Anterior cingulate cortex (tissue), 58 donors: ENCODE results near the gene TRMT13.
A peak's percentile ranks its signal among the peaks of the same experiment; 100 is the strongest.

Experiments
- DNase-seq, 58 donors: peaks; one replicate each; lab custom pipeline; 2025; lab: John Stamatoyannopoulos, UW

The TRMT13 gene, protein sequence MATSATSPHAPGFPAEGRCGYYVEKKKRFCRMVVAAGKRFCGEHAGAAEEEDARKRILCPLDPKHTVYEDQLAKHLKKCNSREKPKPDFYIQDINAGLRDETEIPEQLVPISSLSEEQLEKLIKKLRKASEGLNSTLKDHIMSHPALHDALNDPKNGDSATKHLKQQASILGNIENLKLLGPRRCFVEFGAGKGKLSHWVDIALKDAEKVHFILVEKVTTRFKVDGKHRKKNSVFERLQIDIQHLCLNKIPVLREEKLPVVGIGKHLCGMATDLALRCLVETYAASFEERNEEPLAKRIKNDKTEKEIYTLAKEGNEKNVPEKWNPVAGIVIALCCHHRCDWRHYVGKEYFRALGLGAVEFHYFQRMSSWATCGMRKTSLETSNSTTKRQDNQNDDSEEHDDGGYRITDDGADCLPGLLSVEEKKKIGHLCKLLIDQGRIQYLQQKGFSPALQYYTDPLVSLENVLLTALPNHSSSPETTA

DNA sequence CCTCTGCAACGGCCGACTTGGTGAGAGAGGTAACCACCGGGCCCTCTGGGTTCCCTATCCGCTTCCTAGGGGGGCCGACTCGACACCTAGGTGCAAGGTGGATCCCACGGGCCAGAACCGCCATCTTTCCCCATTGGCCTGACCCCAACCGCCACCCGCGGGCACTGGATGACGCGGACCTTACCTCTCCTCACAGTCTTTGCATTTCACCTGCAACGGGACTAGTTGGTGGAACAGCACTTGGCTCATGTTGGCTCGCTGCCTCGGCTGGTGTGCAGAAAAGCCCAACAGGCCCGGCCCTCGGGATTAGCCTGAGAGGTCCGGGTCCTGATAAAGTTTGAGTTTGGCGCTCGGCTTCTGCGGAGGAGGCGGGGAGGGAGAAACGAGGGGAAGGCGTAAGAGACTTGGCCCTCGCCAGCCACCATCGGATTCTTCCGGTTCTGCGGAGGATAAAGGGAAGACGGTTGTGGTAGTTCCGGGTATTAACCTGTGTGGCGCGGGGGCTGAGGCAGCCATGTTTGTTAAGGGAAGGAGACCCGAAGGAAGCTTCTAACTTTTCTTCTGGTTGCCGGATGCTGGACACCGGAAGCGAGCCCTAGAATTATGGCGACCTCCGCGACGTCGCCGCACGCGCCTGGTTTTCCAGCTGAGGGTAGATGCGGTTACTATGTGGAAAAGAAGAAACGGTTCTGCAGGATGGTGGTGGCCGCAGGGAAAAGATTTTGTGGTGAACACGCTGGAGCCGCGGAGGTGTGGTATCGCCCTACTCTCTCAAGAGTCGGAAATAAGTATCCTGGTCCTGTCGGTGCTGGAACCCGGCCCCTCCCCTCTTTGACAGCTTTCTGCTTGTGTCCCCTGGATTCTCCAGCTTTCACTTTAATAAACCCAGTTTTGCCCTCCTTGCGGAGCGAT is at the start of gene TRMT13, which contains the start of gene SASS6:
TRMT13 (plus strand) TSS at position 598 of the 912 bp plus-strand sequence; CDS start at position 604, 6 bp downstream.
SASS6 (minus strand) TSS at position 365 of the 912 bp plus-strand sequence; CDS start at position 249, 116 bp downstream.
- DNase-seq: peak; percentile 78 to 98 (median 95)

DNA sequence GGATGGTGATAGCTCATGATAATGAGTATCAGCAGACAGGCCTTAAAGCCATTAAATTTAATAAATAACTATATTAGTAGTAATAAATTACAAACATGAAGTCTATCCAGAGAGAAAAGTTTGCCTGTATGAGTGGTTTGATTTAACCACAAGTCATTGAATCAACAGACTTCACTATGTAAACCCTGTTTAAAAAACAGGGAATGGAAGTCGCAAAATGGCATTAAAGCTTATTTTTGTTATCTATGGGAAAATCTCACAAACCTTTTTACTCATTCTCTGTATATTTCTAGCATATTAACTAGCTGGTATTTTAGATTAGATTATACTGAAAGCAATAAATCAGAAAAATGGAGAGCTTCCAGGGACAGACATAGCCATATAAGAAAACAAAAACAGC is 45.6 kb upstream of the TRMT13 start:
- DNase-seq: no peak

DNA sequence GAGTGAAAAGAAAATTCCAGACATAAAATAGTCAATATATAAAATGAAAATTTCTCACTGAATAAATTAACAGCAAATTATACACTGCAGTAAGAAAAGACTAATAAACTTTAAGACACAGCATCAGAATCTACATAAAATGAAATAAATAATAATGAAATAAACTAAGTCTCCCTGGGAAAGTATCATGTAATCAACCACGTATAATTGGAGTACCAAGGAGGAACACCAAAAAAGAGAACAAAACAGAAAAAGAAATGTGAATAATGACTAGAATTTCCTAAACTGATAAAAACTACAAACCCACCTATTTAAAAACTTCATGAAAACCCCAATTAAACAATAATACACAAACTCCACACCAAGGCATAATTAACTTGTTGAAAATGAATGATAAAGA is 43.9 kb upstream of the TRMT13 start:
- no peak for DNase-seq

DNA sequence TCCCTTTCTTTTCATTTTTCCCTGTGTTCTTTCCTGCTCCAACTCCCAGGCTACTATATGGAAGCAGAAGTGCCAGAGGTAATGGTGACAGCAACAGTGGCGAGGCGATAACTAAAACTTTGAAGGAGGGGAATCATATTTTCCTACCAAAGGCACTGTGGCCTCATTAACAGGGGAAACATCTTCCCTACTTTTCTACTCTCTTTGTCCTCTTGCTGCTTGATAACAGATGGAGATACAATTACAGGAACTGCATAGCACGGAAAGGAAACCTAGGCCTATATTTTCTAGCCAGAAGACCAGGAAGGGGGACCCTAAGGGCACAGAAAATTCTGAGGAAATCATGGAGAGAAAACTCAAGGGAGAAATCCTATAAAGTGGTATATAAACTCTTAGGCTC is 42.5 kb upstream of the TRMT13 start:
- no peak for DNase-seq

DNA sequence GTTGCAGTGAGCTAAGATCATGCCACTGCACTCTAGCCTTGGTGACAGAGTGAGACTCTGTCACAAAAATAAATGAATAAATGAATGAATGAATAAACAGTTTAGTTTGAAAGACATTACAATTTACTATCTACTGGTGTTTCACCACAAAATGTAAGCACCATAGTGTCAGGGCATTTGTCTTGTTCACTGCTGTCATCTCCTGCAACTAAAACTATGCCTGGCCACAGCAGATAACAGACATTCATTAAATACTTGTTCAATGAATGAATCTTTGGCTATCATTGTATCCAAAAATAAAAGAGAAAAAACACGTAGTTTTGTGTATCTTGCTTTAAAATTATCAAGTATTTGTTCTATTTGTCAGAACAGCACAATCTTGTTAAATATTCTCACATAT is 32.8 kb upstream of the TRMT13 start:
- DNase-seq: no peak

DNA sequence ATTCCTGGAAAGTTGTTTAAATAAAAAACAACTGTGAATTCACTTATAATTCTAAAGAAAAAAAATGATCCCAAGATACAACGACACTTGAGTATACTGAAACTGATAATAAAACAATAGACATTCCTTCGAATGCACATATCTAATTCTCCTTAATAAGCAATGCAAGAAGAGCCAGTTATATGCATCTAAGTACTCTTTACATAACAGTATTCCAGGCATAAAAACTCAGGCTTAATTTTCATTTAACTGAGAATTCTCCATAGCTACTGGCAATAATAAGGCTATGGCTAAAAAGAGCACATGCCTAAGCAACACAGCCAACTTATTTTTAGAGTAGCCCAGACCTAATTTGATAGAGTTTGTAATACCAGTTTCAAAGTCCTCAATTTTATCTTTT is 31.4 kb upstream of the TRMT13 start:
- DNase-seq: no peak

DNA sequence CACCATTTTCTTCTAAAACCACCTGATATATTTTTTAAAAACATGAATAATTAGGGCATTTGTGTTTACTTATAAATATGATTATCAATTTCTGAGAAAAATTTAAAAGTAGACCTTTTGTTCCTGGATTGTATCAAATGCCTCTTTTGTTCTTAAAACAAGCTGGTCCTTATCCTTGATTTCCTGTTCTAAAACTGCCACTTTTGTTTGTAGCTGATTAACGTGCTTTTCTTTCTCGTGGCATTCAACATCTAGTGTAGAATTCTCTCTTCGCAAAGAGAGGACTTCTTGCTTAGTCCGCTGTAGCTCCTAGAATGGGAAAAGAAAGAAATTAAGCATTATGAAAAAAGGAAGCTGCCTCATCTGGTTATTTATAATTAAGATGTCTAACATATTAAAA is 25.3 kb upstream of the TRMT13 start:
- DNase-seq: no peak

DNA sequence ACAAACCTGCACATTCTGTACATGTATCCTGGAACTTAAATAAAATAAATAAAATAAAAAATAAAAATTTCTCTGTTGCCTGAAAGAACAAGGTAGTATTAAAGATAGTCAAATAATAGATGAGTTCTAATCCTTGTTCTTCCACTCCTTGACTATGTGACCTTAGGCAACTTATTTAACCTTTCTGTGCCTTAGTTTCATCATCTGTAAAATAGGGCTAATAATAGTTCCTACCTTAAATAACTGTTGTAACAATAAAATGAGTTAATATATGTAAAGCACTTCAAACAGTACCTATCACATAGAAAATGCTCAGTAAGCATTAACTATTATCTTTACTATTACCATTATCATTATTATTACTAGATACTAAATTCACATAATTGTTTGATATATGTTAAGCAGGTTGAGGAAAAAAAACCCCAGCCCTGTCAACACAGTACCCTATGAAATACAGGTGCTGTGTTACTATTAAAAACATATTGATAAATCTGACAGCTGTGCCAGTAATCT is 23.4 kb upstream of the TRMT13 start:
- DNase-seq: no peak

DNA sequence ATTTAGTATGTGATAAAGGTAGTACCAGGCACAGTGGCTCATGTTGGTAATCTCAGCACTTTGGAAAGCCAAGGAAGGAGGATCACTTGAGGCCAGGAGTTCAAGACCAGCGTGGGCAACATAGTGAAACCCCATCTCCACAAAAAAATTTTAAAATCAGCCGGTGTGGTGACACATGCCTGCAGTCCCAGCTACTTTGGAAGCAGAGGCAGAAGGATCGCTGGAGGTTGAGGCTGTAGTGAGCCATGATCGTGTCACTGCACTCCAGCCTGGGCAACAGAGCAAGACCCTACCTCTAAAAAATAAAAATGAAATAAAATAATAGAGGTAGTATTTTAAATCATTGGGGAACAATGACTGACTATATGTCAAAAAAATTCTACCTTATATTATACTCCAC is 17.4 kb upstream of the TRMT13 start:
- DNase-seq: no peak

DNA sequence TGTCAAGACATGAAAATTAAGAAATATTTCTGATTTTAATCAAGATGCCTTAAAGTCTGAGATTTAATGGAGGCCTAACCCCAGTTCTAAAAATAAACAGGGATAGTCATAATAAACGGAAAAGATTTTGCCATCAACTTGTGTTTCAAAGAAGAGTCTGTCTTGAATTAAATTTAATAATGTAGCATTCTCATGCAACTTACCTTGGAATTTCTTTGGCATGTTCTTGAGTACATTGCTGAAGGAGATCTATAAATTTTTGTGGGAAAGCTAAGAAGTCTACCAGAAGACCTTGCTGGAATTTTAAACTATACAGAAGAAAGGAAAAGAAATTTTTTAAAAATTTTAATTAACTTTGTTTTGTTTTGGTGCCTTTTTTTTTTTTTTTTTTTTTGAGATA is 10.8 kb upstream of the TRMT13 start:
- no peak for DNase-seq

DNA sequence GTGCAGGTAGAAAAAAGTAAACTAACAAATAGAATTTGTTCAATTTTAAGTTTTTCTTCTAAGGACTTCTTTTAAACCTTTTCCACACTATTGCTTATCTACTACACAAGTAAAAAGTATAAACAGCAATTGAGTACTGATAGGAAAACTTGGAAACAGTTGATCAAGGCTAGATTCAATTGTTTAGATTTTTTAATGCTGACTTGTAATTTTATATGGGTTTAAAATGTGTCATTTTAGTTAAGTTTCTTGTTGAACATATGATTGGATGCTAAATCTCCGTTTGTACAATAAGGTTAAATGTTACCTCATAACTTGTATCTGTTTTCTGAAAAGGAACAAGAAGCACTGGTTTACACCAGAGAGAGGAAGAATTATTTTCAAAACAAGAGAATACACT is 5.7 kb upstream of the TRMT13 start:
- no peak for DNase-seq

DNA sequence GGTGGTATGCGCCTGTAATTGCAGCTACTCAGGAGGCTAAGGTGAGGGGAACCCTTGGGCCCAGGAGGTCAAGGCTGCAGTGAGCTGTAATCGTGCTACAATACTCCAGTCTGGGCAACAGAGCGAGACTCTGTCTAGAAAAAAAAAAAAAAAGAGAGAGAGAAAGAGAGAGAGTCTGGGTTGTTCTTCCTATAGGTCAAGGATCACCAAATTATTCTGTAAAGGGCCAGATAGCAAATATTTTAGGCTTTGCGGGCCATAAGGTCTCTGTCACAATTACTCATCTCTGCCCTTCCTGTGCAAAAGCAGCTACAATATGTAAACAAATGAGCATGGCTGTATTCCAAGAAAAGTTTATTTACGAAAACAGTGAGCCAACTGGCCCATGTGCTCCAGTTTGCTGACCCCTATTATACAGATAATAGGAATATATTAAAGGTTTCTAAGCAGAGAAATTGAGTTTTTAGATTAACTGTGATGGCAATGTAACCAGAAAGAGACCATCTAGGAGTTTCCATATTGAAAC is 2.3 kb upstream of the TRMT13 start:
- no peak for DNase-seq

DNA sequence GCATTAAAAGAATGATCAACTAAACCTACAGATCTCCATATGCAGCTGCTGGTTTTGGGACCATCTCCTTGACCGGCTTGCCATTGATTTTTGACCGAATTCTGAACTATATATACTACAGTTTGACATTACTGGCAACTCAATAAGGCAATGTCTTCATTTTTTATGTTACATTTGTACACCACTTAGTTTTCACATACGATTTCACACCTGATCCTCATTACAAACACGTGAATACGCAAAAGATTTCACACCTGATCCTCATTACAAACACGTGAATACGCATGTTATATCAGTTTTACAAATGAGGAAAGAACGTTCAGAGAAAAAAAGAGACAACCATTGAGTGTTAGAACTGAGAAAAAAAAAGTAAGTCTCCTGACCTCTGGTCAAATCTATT is 1.3 kb upstream of the TRMT13 start:
- no peak for DNase-seq

DNA sequence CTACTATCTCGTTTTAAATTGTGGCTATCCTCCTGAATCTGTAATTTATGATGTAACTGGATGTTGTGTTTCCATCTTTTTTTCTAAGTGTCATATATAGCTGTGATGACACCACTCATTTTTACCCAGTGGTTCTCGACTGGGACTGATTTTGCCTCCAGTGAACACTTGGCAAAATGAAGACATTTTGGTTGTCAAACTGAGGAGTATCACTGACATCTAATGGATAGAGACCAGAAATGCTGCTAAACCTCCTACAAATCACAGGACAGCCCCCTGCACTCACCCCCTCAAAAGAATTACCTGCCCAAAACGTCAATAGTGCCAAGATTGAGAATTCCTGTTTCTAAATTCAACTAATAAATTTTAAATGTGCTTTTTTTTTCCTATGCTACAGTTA is 1.9 kb downstream of the TRMT13 start:
- DNase-seq: no peak

DNA sequence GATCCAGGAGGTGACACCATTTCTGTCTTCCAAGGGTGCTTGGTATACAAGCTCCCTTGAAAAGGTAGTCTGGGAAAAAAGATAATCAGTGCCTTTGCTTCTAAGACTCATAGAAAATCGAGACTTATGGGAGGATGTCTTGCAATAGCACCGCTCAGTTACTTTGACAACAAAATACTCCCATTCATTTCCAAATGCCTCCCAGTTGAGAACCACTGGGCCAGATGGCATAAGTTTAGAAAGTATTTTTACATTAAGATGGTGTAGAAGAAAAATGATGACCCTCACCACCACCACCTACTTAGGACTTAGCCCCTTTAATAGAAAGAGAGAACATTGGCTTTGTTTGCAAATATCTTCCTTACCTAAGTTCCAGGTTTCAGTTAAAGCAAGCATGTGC is 4.6 kb downstream of the TRMT13 start:
- DNase-seq: no peak

DNA sequence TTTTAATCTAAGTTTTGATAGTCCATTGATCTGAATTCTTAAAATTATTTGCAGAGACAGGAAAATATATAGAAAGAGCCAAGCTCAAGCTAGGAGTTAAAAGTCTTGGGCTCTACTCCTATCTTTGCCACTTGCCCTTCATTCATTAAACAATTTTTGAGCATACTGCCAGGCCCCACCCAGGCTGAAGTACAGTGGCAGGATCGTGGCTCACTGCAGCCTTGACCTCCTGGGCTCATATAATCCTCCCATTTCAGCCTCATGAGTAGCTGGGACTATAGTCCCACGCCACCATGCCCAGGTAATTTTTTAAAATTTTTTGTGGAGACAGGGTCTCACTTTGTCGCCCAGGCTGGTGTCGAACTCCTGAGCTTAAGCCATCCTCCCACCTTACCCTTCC is 8.2 kb downstream of the TRMT13 start:
- no peak for DNase-seq

DNA sequence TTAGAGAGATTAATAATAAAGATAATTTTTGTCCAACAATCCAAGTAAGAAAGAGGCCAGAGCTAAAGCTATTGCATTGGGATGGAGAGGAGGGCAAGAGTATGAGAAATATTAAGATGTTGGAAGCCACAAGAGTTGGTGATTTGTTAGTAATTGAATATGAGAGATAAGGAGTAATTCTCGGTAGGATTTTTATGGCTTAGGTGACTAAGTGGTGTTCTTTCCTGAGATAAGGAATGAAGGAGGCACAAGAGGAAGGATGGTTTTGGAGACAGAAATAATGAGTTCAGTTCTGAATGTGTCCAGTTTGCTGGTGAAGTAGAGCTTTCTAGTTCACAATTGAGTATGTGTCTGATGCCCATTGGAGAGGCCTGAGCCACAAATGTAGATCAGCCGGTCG is 9.4 kb downstream of the TRMT13 start:
- no peak for DNase-seq

DNA sequence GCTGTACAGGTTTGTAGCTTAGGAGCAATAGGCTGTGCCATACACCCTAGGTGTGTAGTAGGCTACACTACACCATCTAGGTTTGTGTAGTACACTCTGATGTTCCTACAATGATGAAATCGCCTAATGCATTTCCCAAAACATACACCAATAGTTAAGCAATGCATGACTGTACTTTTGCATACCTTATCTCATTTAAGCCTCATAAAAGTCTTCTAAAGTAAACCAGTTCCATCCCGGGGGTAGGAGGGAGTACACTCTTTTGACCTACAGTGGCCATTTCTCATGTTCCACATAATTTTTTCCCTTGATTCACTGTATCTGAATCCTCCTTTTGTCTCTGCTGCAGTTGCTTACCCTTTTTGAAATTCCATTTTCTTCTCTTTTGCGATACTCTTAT is 12.2 kb downstream of the TRMT13 start:
- DNase-seq: no peak

DNA sequence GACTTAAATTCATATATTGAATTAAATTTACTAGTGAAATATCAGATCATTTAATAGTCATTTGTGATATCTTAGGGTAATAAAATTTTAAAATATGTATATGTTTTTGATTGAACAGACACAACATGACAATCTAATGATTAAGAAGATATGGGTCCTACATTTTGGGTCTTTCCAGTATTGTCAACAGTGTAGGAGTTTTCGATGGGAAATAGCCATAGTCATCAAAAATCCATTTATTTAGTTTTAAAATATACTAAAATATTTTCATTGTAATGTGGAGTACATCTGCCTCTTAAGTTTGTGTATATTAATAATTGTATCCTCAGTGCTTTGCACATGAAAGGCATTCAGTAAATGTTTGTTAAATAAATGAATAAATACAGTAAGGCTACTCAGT is 14.0 kb downstream of the TRMT13 start:
- no peak for DNase-seq

DNA sequence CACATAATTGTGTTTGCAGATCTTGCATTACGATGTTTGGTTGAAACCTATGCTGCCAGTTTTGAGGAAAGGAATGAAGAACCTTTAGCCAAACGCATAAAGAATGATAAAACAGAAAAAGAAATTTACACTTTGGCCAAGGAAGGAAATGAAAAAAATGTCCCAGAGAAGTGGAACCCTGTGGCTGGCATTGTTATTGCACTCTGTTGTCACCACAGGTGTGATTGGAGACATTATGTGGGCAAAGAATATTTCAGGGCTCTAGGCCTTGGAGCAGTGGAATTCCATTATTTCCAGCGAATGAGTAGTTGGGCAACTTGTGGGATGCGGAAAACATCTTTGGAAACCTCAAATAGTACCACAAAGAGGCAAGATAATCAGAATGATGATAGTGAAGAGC is 14.9 kb downstream of the TRMT13 start:
- DNase-seq: no peak

DNA sequence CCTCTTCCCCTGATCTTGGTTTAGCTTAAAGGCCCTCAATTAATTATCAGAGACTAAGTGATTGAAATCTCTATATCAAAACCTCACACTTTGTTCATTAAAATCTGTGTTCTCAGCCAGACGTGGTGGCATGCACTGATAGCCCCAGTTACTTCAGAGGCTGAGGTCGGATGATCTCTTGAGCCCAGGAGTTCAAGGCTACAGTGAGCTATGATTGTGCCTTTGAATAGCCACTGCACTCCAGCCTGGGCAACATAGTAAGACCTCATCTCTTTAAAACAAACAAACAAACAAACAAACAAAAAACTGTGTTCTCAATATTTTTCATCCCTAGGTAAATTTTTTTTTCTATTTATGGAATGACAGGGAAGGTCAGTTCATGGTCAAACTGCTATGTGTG is 18.7 kb downstream of the TRMT13 start:
- DNase-seq: no peak
